CD4-positive, alpha-beta T cell treated with Interferon gamma for 1 hour (primary cell): ENCODE measurements around the gene ST6GALNAC3.
"Not testable (repeated sequence)": the region's sequence is repeated elsewhere in the genome, so short reads cannot be mapped to it uniquely, and the experiment has no call there.

ENCODE experiments used
- DNase-seq: peaks from one replicate; pipeline ENCODE4 v3.0.0-alpha.2; 2020

Gene ST6GALNAC3

DNA sequence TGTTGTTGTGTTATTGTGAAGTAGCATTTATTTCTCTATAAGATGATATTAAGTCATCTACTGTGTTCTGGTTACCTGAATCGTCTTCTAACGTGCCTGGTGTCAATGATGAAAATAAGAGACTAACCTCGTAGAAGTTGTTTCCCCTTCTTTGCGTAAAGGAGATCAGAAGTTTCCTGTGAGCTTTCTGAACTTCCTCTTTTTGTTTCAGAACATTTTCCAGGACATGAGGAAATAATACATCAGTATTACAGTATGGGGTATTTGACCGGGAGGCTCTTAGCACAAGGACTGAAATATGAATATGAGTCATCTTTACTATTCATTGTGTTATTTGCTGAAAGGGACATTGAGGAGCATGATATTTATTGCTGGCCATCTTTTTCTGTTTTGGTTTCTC is 1.3 kb downstream of the ST6GALNAC3 start:
- no peak for DNase-seq

DNA sequence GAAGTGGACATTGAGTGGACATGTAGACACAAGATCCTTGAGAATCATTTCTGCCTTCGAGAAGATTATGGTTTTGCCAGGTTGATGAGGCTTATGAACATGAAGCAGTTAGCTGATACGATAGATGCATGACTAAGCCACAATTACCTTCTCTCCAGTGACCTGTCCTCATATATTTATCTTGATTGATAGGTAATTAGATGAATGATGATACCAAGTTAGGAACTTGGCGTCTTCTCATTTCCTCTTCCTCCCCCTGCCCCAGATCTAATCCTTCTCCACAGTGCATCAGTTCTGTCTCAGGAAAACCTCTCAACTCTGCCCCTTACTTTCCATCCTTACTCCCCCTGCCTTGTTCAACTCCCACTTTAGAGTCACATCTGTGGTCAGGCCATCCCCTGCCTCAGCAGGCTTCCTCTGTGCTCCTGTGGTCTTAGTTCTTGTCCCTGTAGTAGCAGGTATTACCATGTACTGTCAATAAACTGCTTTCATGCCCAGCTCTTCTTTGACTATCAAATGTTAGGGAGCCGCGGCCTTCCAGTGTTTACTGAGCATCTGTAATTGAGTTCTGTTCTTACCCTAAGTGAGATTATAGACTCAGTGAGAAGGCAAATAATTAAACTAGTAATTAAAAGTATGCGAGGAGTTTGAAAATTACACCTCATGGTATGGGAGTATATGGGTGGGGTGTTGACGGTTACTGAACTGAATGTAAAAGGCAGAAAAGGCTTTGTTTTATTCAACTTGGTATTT is 5.1 kb downstream of the ST6GALNAC3 start:
- DNase-seq = no peak

DNA sequence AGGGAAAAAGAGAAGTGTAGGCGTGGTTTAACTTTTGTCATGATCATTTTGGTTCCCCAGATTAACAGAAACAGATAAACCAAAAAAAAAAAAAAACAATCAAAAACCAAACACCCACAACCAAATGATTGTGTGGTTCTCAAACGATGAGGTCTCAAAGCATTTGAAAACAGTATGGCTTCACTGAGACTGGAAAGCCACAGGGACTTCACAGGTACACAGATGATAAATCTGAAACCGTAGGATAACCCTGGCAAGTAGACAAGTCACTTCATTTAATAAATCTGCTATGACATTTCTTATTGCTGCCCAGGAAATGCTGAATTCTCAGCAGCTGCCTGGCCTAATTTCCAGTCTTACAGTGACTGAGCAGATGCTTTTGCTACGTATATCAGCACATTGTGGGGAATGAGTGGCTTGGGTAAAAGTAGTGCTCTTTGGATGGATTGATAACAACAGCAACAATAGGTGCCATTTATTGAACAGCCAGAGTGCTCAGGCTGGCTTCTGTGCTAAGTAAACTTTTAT is 6.1 kb downstream of the ST6GALNAC3 start:
- DNase-seq = no peak

DNA sequence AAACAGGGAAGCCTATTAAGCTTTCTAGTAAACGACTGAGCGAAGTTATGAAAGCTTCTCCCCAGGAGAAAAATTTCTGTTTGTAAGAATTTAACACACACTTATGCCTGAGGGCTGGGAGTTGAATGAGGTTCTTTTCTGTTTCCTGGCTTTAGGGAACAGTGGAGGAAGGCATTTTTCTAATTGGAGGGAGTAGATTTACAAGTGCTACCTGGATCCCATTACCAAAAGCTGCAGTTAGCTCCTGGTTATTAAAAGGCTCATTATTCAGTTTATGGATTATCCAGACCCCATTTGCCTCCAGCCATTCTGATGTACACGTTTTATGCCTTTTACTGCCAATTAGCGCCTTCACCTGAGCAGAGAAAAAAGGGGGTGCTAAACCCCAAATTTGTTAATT is 7.5 kb downstream of the ST6GALNAC3 start:
- DNase-seq = no peak

DNA sequence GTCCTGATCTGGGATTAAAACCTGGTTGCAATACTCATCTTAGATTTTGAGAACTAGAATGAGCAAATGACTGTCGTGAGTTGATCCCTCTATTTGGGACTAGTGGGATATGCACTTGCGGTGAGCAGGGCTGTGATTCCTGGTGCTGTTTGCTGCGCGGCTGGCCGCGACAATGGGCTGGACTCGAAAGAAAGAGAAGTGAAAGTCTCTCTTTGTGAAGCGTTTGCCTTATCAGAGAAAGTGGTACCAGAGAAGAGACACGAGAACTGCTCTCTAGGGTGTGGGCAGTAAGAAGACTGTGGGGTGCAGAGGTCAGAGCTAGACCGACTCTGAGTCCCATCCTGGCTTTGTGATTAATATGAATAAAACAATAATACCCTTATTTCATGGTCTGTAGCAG is 8.6 kb downstream of the ST6GALNAC3 start:
- no peak for DNase-seq

DNA sequence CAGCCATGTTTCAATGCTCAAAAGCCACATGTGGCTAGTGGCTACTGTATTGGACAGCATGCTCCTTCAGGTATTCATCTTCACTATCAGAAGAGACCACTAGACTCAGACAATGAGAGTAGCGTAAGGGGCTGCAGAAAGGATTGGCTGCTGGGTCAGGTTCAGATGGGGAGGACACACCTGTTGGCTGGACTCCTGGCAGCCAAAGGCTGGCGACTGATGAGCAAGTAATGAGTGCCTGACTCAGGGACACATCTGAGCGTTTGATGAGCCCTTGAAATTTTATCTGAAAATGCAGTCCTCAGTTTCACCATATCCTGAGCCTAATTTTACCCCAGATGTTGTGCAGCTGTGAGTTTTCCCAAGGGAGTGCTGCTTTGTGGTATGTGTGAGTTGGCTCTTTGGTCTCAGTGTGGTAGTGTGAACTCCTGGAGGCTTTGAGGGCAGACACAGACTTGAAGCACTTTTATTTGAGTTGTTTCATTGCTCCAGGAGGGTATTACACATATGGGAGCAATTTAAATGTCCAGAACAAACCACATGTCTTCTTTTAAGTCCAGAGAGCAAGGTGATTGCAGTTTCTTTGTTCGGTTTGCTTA is 9.6 kb downstream of the ST6GALNAC3 start:
- no peak for DNase-seq

DNA sequence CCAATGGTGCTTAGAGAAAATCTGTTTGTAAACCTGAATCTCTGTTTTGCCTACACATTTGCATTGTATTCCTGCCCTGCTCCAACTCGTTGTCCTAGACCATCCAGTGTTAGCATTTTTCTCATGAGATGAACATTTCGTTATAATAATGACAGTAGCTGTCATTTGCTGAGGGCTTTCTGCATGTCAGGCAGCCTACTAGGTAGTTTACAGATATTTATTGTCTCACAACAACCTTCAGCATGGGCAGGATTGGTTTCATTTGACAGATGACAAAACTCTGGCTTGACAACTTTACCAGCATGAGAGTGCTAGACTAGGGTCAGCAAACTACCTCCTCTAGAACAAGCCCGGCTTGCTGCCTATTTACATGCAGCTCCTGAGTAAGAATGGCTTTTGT is 10.1 kb downstream of the ST6GALNAC3 start:
- DNase-seq = no peak

DNA sequence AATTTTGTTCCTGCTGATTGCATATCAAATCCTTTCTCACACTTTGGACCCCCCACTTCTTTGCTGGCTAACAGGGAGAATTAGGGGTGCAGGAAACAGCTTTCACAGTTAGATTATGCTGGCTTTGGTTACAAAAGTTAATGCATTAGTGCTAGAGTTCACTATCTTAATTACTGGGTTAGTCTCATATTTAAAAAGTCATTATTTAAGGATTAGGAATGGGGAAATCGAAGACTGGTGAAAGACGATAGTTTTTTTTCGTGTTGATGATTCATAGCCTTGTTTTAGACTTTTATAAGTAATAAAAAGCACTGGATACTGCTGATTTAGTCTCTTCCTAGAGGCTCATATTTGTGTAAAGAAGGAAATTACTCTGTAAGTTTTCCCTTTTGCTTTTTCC is 11.6 kb downstream of the ST6GALNAC3 start:
- DNase-seq = no peak

DNA sequence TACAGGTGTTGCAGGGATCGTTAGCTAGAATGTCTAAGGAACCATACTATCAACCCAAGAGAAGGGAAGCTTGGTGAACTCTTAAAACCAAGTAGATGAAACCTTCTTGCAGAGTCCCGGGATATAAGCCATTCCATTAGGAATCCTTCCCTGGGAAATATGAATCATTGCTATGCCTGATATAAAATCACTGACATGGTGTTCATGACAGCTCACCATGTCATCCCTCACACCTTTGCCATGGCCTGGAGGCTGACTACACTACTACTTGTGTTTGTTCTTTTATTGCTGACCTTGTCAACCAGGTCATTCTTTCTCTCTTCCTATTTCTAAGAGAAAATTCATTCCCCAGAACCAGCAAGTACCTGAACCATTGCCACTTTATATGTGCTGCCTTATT is 12.1 kb downstream of the ST6GALNAC3 start:
- no peak for DNase-seq

DNA sequence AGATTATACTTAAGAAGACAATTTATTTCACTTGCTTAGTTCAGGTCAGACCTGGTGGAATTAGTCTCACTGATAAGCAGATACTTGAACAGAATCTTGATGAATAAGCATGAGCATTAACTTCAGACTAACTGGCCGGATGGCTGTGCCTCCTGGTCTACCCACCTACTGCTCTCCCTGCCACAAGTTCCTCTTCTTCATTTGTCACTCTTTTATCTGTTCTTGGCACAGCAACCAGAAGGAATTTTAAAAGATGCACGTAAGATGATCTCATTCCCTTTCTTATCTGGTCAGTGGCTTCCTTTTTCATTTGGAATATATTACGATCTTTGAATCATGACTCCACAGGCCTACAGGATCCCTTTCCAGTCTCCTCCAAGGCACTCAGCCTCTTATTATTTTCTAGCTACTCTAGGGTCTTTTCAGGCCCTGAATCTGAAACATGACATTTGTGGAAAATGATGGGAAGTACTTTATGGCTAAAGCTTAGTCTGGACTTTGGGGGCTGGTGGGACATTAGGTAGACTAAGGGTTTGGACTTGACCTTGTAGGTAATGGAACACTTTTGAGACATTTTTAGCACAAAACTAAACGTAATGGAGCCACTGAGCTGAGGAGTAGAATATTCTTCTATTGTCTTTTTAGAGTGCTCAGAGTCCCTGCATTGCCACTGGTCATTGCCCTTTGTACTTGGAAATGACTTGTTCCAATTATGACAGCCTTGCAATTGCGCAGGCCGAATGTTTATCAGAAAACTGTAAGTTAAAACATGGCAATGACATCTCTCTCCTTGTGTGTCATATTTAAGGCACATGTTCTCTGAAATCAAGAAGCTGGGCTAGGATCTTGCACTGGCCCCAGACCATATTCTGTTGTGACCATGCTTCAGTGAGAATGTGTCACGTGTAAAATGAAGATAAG is 16.0 kb downstream of the ST6GALNAC3 start:
- no peak for DNase-seq

DNA sequence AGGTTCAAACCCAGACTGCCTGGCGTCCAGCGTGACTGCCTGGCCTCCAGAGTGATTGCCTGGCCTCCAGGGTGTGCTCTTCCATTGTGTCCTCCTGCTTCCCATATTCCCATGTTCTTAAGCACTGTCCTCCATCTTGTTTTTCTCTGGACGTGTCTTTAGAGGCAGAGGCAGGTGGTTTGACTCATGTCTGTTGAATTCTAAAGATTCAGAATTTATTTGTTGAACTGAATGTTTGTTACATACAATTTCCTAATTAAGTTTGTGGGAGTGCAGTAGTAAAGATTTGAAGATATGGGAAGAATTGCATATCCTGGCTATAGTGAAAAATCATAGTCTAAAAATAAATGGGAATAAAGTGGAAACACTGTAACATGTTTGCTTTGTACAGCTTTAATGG is 18.3 kb downstream of the ST6GALNAC3 start:
- no peak for DNase-seq

DNA sequence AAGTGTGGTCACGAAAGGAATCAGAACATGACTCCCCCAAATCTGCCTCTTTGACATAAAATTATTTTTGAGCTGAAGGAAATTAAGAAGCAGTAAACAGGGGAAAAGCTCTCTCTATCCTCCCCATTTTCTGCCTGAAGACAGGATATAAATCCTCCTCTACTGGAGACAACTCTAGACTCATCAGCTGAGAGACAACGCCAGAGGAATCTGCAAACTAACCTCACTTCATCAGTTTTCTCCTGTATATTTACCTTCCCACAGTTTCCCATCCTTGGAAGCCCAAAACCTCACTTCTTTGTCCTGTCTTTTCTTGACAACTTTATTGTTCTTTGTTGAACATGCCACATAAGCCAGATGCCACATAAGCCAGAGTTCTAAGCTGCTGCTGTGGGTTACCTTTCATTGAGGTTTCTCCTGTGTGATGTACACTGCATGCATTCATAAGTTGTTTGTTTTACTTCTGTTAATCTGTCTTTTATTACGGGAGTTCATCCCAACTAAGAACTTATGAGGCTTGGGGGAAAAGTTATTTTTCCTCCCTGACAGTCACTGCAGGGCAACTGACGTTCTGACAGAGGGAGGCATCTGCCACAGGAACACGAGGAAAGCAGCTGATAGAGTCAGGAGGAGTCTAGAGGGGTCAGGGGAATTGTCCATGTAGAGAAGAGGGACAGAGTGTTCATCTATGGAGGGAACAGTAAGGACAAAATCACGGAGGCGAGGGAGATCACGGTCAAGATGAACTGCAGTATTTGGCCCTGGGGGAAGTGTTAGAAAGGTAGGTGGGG is 19.2 kb downstream of the ST6GALNAC3 start:
- no peak for DNase-seq

DNA sequence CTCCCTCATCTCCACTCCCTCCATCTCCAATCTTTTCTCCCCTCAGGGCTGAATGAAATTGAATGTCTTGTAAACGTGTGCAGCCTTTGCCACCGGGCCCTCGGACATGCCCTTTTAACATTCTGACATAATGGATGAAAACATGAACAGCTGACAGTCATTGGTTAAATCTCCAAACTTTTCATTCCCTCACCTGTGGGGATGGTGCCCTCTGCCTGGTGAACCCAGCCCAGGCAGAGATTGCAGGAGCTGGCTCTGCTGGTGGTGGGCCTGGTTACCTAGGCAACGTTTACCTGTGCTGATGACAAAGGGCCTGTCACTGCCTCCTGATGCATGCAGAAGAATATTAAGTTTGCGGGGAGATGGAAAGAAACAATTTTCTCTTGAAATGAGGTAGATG is 21.3 kb downstream of the ST6GALNAC3 start:
- no peak for DNase-seq

DNA sequence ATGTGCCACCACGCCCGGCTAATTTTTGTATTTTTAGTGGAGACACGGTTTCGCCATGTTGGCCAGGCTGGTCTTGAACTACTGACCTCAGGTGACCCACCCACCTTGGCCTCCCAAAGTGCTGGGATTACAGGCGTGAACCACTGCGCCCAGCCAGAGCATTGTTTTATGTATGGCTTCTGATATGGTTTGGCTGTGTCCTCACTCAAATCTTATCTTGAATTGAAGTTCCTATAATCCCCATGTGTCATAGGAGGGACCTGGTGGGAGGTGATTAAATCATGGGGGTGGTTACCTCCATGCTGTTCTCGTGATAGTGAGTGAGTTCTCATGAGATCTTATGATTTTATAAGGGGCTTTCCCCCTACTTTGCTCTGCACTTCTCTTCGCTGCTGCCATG is 22.5 kb downstream of the ST6GALNAC3 start:
- DNase-seq = not testable (repeated sequence)

DNA sequence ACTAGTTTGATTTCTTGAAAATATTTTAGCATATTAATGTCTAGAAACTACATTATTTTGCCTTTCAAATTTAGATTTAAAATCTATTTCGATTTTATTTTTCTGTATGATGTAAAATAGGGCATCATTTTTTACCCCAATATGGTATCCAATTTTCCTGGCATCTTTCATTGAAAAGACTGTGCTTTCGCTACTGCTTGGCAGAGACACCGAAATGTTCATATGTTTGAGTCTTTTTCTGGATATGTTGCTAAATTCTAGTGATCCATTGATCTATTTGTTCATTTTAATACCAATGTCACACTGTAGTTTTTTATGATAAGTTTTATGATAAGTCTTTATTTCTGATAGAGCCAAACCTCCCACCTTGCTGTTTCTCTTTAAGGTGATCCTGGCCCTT is 24.3 kb downstream of the ST6GALNAC3 start:
- DNase-seq = no peak

DNA sequence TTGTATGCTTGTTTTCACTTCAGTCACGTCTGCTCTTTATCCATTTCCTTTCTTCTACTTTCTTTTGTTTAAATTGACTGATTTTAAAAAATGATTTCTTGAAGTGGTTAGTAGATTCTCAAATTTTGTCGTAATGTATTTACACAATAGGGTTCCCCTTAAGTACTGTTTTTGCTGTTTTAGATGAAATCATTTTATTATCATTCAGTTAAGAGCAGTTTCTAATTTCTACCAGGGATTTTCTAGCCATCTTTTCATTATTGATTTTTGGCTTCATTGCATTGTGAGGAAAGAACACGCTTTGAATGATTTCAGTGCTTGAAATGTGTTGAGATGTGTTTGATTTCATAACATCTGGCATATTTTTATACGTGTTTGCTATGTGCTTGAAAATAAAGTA is 27.0 kb downstream of the ST6GALNAC3 start:
- no peak for DNase-seq

DNA sequence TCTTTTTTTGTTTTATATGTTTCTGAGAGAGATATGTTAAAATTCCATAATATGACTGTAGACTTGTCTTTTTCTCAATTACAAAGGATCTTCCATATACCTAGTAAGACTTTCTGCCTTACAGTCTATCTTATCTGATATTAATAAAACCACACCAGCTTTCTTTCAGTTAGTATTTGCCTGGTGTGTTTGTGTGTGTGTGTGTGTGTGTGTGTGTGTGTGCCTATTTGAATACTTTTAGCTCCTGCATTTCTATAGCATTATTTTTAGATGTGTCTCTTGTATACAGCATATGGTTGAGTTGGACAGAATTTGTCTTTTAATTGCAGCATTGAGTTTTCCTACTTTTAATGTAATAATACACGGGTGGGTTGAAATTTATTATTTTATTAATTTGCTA is 27.5 kb downstream of the ST6GALNAC3 start:
- no peak for DNase-seq

DNA sequence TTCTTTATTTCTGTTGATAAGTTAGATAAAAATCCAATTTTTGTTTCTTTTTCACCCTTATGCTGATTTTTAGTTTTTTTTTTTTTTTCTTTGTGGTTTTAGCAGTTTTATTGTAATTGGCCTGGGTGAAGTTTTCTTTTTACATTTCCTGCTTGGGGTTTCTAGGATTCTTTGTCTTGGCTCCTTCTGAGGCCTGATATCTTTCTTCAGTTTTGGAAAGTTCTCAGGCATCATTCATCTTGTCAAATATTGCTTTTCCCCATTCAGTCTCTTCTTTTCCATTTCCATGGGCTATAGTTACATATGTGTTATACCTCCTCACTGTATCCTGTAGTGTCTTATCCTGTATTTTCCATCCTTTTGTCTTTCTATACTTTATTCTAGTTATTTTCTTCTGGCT is 28.5 kb downstream of the ST6GALNAC3 start:
- no peak for DNase-seq

DNA sequence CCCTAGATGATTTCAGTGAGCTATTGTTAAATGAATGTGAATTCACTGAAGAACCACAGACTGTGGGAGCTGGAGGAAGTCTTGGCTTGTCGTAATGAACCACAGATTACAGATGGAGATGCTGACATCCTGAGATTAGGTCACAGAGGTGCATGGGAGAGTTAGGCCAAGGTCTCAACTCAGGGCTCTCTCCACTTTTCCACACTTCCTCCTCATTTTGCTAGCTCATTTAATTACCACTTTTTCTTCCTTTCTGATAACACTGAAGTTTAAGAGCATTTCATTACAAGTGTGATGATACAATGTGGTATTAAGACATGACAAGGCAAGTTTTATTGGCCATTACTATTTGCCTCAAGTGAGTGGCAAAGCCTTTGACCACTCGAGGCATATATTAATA is 30.8 kb downstream of the ST6GALNAC3 start:
- no peak for DNase-seq

DNA sequence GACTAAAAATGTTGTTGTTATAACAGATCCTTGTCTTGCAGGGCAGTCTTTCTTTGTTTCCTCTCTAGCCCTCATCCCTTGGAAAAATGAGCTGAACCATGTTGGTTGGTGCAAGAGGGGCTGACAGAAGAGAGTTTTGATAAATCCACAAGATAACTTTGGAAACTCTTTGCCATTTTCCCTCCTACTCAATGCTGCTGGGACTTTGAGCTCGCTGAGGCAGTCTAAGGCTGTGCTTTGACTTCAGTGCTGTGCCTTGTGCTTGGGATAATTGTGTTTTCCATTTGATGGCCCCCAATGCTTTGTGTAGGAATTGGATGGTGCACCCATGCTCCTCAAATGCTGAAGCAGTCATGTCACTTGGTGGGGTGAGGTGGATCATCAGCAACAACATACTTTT is 31.7 kb downstream of the ST6GALNAC3 start:
- no peak for DNase-seq

DNA sequence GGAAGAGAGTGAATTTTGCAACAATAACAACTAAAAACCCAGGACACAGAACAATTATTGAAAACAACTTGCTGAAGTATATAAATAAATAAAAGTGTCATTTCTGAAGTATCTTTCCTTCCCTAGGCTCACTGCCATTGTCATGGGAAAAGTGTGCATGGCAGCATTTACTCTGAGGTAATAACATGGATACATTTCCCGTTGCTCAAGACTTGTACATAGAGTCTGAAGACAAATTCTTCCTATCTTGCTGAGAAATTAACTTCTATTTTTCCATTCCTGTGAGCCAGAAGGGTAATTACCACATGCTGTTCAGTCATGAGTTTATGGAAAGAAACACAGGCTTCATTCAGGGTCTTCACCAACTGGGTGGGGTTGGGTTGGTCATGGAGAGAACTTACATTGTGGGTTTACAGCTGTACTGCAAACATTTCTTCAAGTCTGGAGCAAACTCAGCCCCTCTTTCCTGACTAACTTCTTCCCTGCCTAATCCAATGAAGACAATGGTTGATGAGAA is 32.2 kb downstream of the ST6GALNAC3 start:
- DNase-seq = no peak

DNA sequence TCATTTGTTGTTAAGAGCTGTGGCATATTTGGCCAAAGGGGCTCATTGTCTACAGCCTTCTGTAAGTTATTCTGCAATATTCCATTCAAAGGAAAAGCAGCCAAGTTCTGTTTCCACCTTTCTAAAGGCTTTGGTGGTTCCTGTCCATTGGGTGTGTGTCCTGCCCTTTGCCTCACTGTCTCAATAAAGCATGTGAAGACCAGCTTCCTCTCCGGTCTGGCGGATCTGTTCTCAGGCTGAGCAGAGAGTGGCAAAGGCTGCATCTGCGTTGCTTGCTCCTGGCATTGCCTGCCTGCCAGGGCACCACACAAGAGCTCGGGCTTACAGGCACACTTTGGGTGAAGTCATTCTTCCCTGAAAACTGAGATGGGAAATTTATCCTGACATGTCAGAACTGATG is 34.9 kb downstream of the ST6GALNAC3 start:
- DNase-seq = no peak
